Motor neuron (in vitro differentiated cells): ENCODE measurements around the gene SLC38A10. TPM values are rescaled to one million over a fixed set of nuclear protein-coding genes. Genes with fewer than 3 reads are reported as not detected.

Experiments used
- ATAC-seq, 8 experiments: fragments of 200-7000 bp; cut with Tn5 transposase; replicated peaks in 6 of 8; 2 replicates each; pipeline ENCODE4 v1.8.0; 2021; ENCODE audit warnings: mild to moderate bottlenecking in 8 of 8, moderate library complexity in 8 of 8
- H3K27ac ChIP-seq, 2 donors: fragments of 250-450 bp; sonication (Bioruptor Pico); 2 replicates each; pipeline ENCODE4 v1.9.0; 2021; ENCODE audit warnings: antibody characterized with exemption in 2 of 2, mild to moderate bottlenecking in 2 of 2, moderate library complexity in 1 of 2
- H3K4me1 ChIP-seq, 2 donors: fragments of 250-450 bp; sonication (Bioruptor Pico); replicated peaks in 1 of 2; 2 replicates each; pipeline ENCODE4 v1.6.1; 2021; ENCODE audit warnings: antibody characterized with exemption in 2 of 2, mild to moderate bottlenecking in 2 of 2, moderate library complexity in 1 of 2
- H3K4me3 ChIP-seq, 5 donors: fragments of 250-450 bp; sonication (Bioruptor Pico); 2 replicates each; pipeline ENCODE4 v1.9.0; 2021; ENCODE audit warnings: antibody characterized with exemption in 5 of 5, mild to moderate bottlenecking in 5 of 5, moderate library complexity in 4 of 5
- WGBS, 10 experiments: fragments of 450-650 bp; shearing (Covaris generic); methylation state at CpG; one replicate each; pipeline ENCODE4 v1.0.0; 2022; 5-methylcytosine and 5-hydroxymethylcytosine counted together
- in situ Hi-C, 9 experiments: fragments of 400-800 bp; cut with MboI; loops; one replicate each; pipeline ENCODE4 v1.15.0; 2021; ENCODE audit warnings: low sequenced_read_pairs in 9 of 9, low pct_unique_long_range_greater_than_20kb in 2 of 9; ENCODE audit not compliant: unreplicated experiment in 9 of 9
- total RNA-seq, 8 experiments: library from RNA; unstranded; fragments of 300-600 nt; gene quantifications; 2 replicates each; pipeline versions ENCODE4 v1.2.3 to v1.2.4, GENCODE V29; 2022

SLC38A10 gene
- total RNA-seq, 8 experiments from 2014 or later: 29.0 to 57.1 (median 49.1) TPM

GRCh38 chr17:81306491-81306890, 11.4 kb upstream of the SLC38A10 start:
- H3K4me1 ChIP-seq: peaks cover 45 to 46% of the 10 kb centered on the region in 2 donors
- no peak for ATAC-seq
- in situ Hi-C loops: no loop called here
- 80 to 100% methylated on average over 1 of the region's 7 CpGs; no CpG with 5 or more reads in 8 of the 10 experiments for WGBS, 10 experiments
- no peak overlapping the region for H3K4me3 ChIP-seq
- H3K27ac ChIP-seq: no peak overlapping the region

- Histone ChIP-seq H3K4me3 (no peak overlapping the region), H3K27ac (peak overlapping the region in 1 of 2 donors; percentile 21), H3K4me1 (peaks cover 31 to 38% of the 10 kb centered on the region in 2 donors)
- in situ Hi-C loops: no loop called here
- ATAC-seq: no peak
- WGBS, 10 experiments: 42 to 100% (median 86%) methylated on average over 1 to 5 of the region's 13 CpGs; no CpG with 5 or more reads in 5 of the 10 experiments
Measured at GRCh38 chr17:81305051-81305630, 10.0 kb upstream of the SLC38A10 start.

- Histone ChIP-seq H3K4me3 (no peak overlapping the region), H3K4me1 (peaks cover 24 to 30% of the 10 kb centered on the region in 2 donors), H3K27ac (no peak overlapping the region)
- ATAC-seq: no peak
- in situ Hi-C loops: no loop called here
- 93 to 100% (median 95%) methylated on average over 2 to 12 of the region's 39 CpGs; no CpG with 5 or more reads in 6 of the 10 experiments for WGBS, 10 experiments
Measured at GRCh38 chr17:81304196-81305015, 9.3 kb upstream of the SLC38A10 start.

- in situ Hi-C loops: no loop called here
- no peak overlapping the region for H3K27ac ChIP-seq
- no CpG with 5 or more reads among the region's 11 CpGs for WGBS, 10 experiments
- peaks cover 18 to 23% of the 10 kb centered on the region in 2 donors for H3K4me1 ChIP-seq
- no peak for ATAC-seq
- H3K4me3 ChIP-seq: no peak overlapping the region
Measured at GRCh38 chr17:81303385-81303784, 8.3 kb upstream of the SLC38A10 start.

GRCh38 chr17:81302861-81303333, 7.8 kb upstream of the SLC38A10 start:
- Histone ChIP-seq H3K4me1 (peaks cover 18 to 23% of the 10 kb centered on the region in 2 donors), H3K4me3 (no peak overlapping the region), H3K27ac (no peak overlapping the region)
- WGBS, 10 experiments: 0 to 90% (median 62%) methylated on average over 1 to 4 of the region's 15 CpGs; no CpG with 5 or more reads in 6 of the 10 experiments
- in situ Hi-C loops: no loop called here
- peak in 7 of 8 experiments; percentile 5 to 73 (median 20) for ATAC-seq

- peaks cover 18 to 23% of the 10 kb centered on the region in 2 donors for H3K4me1 ChIP-seq
- no peak for ATAC-seq
- 57 to 81% (median 80%) methylated on average over 1 to 3 of the region's 10 CpGs; no CpG with 5 or more reads in 7 of the 10 experiments for WGBS, 10 experiments
- in situ Hi-C loops: no loop called here
- no peak overlapping the region for H3K27ac ChIP-seq
- no peak overlapping the region for H3K4me3 ChIP-seq
Measured at GRCh38 chr17:81302324-81302723, 7.2 kb upstream of the SLC38A10 start.

- in situ Hi-C loops: no loop called here
- Histone ChIP-seq H3K4me3 (no peak overlapping the region), H3K27ac (no peak overlapping the region), H3K4me1 (peaks cover 13 to 19% of the 10 kb centered on the region in 2 donors)
- 0 to 100% (median 44%) methylated on average over 1 to 5 of the region's 37 CpGs; no CpG with 5 or more reads in 6 of the 10 experiments for WGBS, 10 experiments
- peak in 3 of 8 experiments; percentile 3 to 11 (median 9) for ATAC-seq
Measured at GRCh38 chr17:81301195-81302144, 6.4 kb upstream of the SLC38A10 start.

- no peak for ATAC-seq
- no peak overlapping the region for H3K27ac ChIP-seq
- H3K4me1 ChIP-seq: peaks cover 6 to 19% of the 10 kb centered on the region in 2 donors
- no peak overlapping the region for H3K4me3 ChIP-seq
- in situ Hi-C loops: no loop called here
- 66 to 100% (median 88%) methylated on average over 1 to 5 of the region's 19 CpGs; no CpG with 5 or more reads in 2 of the 10 experiments for WGBS, 10 experiments
Measured at GRCh38 chr17:81300586-81301155, 5.6 kb upstream of the SLC38A10 start.

- in situ Hi-C loops: loop anchor here in 3 of 9 experiments (25.0 kb wide), 1 partner anchor 187 kb away; no protein-coding TSS in a partner anchor
- Histone ChIP-seq H3K4me1 (peaks cover 0 to 13% of the 10 kb centered on the region in 2 donors), H3K27ac (no peak overlapping the region), H3K4me3 (no peak overlapping the region)
- no peak for ATAC-seq
- WGBS, 10 experiments: 50 to 100% (median 93%) methylated on average over 1 to 9 of the region's 19 CpGs; no CpG with 5 or more reads in 4 of the 10 experiments
Measured at GRCh38 chr17:81299846-81300585, 4.9 kb upstream of the SLC38A10 start.

GRCh38 chr17:81298991-81299738, 4.1 kb upstream of the SLC38A10 start:
- Histone ChIP-seq H3K4me1 (peaks cover 2 to 15% of the 10 kb centered on the region in 2 donors), H3K27ac (no peak overlapping the region), H3K4me3 (no peak overlapping the region)
- in situ Hi-C loops: loop anchor here in 3 of 9 experiments (25.0 kb wide), 1 partner anchor 188 kb away; no protein-coding TSS in a partner anchor
- WGBS, 10 experiments: 78 to 95% (median 89%) methylated on average over 2 to 14 of the region's 15 CpGs
- no peak for ATAC-seq

- in situ Hi-C loops: loop anchor here in 3 of 9 experiments (25.0 kb wide), 1 partner anchor 189 kb away; no protein-coding TSS in a partner anchor
- Histone ChIP-seq H3K4me1 (peaks cover 6 to 17% of the 10 kb centered on the region in 2 donors), H3K27ac (no peak overlapping the region), H3K4me3 (no peak overlapping the region)
- no peak for ATAC-seq
- WGBS, 10 experiments: 65 to 93% (median 80%) methylated on average over 3 to 11 of the region's 11 CpGs
Measured at GRCh38 chr17:81298325-81298990, 3.4 kb upstream of the SLC38A10 start.
